Left forelimb (tissue), 1 donor: ENCODE results near the gene FRMPD4.

Experiments used
- DNase-seq: peaks from one replicate; pipeline ENCODE4 v3.0.0-alpha.2; 2018; ENCODE audit warnings: low spot score

Gene FRMPD4

GRCh38 chrX:12767856-12768255, 629.6 kb downstream of the FRMPD4 start:
- no peak for DNase-seq

DNA sequence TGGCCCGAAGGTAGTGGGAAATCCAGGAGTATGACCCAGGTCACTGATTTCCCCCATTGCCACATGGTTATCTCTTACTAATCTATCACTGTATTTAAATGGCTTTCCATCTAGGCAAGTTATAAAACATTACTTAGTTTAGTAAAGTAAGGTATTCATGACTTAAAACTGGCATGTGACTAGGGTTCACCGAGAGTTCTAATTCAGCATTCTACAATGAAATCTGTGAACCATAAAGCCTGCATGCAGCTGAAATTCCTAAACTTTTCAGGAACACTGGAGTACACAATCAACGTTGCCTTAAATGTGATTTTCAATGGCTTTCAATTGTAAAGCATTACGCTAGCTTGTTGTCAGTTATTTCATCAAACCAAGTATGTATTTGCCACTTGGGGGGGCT, 630.2 kb downstream of the FRMPD4 start:
- no peak for DNase-seq

DNA sequence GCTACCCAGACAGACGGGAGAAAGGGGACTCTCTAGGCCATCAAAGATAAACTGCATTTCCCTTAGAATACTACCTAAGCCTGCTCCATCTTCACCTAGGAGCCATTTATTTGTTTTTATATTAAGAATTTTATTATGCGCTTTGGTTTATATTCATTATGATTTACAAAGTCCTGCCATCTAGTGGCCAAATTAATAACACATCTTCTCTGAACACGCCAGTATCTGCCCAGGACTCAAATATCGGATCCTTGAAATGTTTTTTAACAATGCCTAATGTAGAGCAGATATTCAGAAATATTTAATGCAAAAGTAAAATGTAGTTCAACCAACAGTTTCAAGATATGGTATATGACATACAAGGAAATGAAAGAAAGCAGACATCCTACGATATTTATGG, 632.2 kb downstream of the FRMPD4 start:
- no peak for DNase-seq

GRCh38 chrX:12771445-12772069, 633.3 kb downstream of the FRMPD4 start:
- no peak for DNase-seq
